HG02938 (cell line): ENCODE results near the gene CDHR1.
A peak's percentile ranks its signal among the peaks of the same experiment; 100 is the strongest.
"Not testable (repeated sequence)": the region's sequence is repeated elsewhere in the genome, so short reads cannot be mapped to it uniquely, and the experiment has no call there.

Source experiments
- ATAC-seq: cut with Tn5 transposase; IDR thresholded peaks from one replicate; pipeline ENCODE4 v1.9.1; 2021; ENCODE audit warnings: mild to moderate bottlenecking, moderate library complexity; ENCODE audit not compliant: unreplicated experiment

CDHR1 gene

DNA sequence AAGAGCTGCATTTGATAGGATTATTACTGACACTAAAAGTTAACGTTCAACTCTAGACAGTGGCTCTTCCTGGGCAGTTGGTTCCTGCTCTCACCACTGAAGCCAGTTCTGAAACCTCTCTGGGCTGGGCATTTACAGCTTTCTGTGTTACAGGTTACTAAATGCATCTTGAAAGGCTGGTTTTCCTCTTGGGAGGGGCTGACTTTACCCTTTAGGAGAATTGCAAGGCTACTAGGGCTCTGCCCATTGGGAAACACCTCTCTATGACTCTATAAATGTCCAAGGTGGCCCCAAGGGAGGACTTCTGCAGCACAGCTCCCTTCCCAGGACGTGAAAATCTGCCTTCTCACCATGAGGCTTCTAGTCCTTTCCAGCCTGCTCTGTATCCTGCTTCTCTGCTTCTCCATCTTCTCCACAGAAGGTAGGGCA, 20.8 kb upstream of the CDHR1 start, which contains the start of gene GPR15LG:
GPR15LG (plus strand) TSS at position 301 of the 429 bp plus-strand sequence; CDS start at position 352, 51 bp downstream.
- no peak for ATAC-seq

DNA sequence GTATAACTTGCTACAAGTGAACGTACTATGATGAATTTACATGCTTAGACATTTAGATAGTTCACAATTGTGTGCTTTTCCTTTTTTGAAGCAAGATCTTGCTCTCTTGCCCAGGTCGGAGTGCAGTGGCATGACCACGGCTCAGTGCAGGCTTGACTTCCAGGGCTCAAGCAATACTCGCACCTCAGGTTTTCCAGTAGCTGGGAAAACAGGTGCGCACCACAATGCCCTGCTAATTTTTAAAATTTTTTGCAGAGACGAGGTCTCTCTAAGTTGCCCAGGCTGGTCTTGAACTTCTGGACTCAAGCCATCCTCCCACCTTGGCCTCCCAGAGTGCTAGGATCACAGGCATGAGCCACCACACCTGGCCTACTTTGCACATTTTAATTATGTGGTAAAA, 18.9 kb upstream of the CDHR1 start:
- ATAC-seq: no peak

DNA sequence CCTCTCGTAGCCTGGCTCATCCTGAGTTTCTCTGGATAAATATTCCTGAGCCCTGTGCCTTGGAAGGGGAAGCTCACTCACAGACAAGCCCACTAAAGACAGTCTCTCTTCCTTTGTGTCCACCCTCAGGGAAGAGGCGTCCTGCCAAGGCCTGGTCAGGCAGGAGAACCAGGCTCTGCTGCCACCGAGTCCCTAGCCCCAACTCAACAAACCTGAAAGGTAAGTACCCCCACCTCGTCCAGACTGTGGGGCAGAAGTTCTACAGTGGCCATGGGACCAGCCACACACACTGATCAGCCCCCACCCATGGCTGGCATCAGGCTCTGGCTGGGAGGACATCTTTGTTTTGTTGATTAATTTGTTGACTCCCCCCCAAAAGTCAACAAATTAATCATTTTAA, 18.0 kb upstream of the CDHR1 start:
- ATAC-seq: no peak

DNA sequence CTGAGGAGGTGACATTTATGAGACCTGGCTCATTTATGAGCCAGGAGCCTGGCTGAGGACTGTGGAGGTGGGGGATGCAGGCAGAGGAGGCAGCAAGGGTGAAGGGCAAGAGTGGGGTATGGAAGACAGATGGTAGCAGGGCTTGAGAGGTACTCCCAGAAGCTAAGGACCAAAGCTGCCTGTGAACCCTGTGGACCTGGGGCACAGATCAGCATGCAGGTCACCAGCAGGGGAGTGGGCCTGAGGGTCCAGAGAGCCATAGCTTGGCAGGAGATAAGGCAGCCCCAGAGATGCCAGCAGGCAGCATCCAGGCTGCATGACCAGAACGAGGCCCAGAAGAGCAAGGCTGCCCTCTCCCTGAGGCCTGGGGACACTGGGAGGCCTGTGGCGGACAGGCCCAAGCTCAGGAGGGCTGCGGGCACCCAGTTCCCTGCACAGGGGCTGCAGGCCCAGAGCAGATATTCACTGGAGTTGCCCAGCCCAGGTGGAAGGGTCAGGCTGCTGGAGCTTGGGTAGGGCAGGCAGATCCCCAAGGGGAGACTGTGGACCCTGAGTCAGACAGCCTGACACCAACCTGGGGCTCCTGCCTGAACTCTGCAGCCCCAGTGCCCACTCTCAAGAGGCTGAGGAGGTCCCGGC, 17.4 kb upstream of the CDHR1 start:
- no peak for ATAC-seq

DNA sequence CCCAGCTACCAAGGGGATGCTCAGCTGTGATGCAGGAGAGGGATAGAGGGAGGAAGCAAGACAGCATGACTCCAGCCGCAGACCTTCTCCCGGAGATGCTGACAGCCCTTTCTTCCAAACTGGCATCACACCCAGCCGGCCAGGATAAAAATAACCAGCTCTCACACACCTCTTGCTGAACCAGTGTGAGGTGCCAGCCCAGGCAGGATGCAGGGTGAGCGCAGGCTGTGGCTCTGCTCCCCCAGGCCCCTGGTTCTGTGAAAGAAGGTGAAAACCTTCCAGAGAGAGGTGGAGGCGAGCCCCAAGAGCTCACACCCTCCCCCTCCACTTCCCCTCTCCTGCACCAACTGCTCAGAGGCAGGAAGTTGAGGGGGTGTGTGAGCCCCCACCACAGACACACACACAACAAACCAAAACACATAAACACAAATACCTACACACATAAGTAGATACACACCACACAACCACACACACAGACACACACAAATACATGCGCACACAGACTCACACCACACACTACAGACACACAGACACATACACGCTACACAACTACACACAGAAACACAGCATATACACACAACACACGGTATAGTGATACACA, 16.7 kb upstream of the CDHR1 start:
- ATAC-seq: no peak

DNA sequence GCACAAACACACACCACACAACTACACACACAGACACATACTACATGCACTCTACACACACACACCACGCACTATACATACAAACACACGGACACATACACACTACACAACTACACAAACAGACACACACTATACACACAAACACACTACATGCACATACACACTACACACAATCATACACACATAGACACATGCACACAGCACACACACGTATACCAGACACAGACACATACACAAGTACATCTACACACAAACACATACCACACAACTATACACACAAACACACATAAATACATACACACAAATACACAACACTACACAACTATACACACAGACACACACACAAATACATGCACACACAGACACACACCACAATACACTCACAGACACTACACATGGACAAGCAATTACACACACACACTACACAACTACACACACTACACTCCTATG, 16.2 kb upstream of the CDHR1 start:
- no peak for ATAC-seq

DNA sequence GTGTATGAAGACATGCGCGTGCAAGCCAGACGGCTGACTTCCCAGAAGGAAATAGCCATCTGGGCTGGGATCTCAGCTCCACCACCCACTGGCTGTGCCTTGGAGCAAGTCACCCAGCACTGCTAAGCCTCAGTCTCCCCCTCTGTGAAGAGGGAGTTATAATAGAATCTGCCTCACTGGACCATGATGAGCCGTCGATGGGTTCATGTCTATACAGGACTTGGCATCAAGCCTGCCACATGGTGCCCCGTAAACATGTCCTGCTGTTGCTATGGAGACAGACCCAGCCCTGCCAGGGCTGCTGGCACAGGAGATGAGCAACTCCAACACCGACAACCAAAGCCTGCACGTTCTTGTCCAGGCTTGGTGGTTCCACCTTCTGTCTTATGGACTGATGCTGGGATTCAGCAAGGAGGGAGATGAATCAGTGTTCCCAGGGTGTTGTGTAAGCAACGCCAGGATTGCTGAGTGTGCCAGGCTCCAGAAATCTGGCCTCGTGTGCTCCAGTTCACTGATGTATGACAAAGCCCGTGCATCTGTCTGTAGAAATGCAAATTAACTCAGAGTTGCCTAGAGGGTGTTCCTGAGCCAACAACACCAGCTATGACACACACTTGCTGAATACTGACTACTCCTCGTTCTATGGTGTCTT, 15.2 kb upstream of the CDHR1 start:
- peak; percentile 92 for ATAC-seq

DNA sequence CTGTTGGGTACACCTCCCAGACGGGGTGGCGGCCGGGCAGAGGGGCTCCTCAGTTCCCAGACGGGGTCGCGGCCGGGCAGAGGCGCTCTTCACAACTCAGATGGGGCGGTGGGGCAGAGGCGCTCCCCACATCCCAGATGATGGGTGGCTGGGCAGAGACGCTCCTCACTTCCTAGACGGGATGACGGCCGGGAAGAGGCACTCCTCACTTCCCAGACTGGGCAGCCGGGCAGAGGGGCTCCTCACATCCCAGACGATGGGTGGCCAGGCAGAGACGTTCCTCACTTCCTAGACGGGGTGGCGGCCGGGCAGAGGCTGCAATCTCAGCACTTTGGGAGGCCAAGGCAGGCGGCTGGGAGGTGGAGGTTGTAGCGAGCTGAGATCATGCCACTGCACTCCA, 14.0 kb upstream of the CDHR1 start:
- not testable (repeated sequence) for ATAC-seq

DNA sequence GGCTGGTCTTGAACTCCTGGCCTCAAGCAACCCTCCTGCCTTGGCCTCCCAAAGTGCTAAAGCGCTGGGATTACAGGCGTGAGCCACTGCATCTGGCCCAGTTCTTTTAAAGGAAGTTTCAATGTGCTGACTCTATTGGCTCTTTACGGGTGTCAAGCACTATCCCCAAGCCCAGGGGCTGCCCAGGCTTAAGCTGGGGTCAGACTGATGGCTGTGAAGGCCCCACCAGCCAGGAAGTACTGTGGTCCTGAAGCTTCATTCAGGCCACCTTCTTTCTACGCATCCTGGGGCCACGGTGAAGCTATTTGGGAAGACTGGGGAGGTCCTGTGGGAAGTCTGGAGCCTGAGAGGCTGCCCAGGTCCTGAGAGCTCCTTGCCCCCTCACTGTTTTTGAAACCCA, 12.7 kb upstream of the CDHR1 start:
- ATAC-seq: no peak

DNA sequence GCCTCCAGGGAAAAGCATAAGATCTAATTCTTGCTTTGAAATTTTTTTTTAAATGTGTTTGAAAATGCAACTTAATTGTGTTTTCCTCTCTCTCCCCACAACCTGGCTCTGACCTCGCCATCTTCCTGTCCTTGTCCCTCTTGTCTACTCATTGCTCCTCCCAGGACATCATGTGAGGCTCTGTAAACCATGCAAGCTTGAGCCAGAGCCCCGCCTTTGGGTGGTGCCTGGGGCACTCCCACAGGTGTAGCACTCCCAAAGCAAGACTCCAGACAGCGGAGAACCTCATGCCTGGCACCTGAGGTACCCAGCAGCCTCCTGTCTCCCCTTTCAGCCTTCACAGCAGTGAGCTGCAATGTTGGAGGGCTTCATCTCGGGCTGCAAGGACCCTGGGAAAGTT, 9.8 kb upstream of the CDHR1 start:
- no peak for ATAC-seq

DNA sequence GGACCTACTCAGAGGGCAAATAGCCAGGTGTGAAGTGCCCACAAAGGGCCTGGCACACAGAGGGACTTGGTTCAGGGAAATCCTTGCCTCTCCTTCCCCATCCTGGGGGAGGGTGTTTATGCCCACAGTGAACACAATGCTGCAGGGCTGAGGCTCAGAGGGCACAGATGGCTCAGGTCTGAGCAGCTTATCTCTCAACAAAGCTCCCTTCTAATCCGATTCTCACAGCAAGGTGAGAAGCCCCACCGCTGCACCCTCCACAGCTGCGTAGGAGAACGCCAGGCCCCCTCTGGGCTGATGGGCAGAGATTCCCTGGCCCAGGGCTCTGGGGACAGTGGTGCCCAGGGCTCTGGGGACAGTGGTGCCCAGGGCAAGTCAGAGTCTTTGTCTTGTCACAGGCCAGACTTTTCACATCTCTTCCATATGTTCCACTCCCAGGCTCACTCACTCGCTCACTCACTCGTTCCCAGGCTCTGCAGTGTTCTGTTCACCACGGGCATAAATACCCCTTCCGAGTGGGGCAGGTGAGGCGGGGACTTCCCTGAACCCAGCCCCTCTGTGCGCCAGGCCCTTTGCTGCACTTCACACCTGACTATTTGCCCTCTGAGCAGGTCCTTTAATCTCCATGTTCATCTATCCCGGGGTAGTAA, 8.7 kb upstream of the CDHR1 start:
- no peak for ATAC-seq

DNA sequence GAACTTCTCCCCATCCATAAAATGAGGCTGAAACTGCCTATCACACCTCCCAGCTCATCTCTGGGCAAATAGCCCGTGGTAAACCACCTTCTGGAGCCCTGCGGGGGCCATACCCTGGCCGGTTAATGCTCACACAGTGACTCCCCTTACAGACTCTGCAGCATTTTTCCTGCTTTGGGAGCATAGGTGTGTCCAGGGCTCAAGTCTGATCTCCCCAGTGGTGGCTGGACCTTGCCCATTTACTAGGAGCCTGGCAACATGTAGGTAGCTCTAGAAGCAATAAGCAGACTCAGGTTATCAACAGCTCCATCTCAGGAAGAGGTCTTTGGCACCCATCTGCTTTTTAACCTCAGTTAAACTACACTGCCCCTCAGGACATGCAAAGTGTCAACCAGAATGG, 5.5 kb upstream of the CDHR1 start:
- ATAC-seq: no peak

DNA sequence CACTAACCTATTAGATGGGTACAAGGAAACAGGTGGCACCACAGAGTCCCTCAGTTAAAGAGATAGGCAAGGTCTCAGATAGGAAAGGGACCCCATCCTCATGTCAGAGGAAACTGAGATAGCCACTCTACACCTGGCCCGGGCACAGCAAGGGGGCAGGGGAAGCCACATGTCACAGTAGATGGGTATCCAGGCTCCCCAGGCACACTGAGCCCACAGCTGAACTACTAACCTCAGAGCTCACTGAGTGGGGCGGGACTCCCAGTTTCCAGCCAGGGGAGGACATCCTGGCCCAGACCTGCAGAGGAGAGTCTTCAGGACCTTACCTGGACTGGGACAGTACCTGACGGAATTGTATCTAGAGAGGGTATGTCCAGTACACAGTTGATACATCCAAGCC, 3.7 kb upstream of the CDHR1 start:
- ATAC-seq: no peak

DNA sequence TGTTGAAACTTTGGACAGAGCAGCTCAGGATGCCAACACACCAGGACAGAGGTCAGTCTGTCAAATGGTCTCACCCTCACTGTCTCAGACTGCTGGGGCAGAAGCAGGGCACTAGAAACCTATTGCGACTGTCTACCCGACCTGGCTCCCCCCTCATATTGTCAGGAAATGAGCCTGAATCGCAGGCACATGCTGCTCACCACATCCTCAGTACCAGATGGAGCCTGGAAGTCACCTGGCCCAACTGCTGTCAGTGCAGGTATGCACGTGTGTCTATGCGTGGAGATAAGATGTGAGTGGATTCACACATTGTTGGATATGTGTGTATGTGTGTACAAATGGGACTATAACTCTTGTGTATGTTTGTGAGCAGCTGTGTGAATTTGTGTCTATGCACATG, 3.2 kb upstream of the CDHR1 start:
- no peak for ATAC-seq

DNA sequence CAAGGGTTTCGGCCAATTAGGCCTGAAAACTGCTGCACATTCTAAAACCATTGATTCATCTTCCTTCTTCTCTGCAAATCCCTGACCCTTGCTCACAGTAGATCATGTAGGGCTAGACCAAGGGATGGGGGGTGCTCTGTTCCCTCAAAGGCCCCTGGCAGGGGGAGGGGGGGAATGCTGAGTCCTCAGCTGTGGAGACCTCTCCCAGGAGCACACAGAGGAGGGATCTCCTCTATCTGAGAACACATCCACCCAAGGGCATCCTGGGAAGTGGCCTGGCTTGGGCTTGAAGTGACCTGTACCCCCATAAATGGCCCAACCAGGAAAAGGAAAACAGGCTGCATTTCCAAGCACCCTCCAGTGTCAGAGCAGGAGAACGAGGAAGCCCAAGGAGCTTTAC, 1.0 kb upstream of the CDHR1 start:
- ATAC-seq: no peak

DNA sequence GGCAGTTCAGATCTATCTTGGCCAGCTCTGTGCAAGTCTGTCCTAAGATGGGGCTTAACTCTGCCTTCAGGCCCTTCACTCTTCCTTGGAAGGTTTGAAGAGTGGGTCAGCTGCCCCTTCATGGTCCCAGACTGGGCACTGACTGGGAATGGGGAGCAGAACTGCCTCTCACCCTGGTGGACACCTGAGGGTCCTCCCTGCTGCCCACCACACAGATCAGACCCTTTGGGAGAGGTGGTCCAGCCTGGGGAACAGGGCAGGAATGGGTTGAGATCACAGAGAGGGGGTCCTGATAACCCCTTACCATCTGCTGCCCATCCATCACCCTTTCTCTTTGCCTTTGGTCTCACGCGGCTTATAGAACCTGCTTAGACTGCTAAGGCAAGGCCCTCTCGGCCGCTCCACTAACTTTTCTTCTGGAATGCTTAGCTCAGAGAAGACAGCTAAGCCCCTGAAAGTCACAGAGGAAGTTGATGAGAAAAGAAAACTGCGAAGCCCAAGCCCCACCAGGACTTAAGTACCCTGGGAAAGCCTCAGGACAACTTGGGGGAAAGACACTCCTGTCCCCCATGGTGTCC, 402 bp upstream of the CDHR1 start:
- ATAC-seq: peak; percentile 5

DNA sequence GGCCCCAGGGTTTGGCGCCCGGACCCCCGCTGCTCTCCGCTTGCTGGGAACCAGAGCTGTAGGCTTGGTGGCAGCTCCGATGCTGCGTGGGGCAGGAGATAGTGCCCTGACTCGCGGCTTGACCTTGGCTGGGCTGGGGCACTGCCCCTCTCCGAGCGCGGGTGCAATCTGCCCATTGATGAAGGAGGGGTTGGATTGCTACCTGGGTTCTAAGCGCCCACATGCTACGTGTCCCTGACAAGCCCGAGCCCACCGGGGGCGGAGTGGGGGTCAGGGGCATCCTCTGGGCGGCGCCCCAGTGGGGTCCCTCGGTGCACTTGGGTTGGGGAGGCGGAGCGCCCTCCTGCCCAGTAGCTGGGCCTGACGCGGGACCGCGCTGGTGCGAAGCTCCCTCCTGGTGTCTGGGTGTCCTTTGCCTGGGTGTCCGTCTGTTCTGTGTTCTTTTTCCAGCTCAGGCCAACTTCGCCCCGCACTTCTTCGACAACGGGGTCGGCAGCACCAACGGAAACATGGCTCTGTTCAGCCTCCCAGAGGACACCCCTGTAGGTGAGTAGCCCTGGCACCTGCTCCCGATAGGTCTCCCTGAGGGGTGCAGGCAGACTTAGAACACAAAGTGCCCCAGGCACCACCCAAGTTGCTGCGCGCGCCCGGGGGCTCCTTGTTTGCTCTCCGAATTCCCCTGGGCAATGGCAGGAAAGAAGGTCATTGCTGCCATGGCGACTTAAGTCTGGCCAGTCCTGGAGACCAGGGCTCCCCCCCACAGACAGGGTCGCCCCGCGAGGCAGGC, 900 bp downstream of the CDHR1 start:
- no peak for ATAC-seq

DNA sequence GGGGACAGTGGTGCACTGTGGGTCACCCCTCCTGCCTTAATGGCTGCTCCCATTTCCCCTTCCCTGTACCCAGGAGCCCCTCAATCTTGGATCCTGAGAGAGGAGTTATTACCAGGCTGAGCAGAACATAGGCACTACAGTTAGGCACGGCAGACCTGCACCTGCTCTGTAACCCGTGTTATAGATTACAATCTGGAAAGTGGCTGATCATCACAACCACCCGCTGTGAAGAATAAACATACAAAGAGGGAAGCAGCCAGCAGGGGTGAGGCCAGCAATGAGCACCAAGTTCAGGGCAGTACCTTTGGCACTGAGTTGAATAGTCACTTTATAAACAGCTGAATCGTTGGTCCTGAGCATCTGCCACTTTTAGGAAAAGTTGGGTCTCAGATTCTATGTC, 1.7 kb downstream of the CDHR1 start:
- ATAC-seq: no peak

DNA sequence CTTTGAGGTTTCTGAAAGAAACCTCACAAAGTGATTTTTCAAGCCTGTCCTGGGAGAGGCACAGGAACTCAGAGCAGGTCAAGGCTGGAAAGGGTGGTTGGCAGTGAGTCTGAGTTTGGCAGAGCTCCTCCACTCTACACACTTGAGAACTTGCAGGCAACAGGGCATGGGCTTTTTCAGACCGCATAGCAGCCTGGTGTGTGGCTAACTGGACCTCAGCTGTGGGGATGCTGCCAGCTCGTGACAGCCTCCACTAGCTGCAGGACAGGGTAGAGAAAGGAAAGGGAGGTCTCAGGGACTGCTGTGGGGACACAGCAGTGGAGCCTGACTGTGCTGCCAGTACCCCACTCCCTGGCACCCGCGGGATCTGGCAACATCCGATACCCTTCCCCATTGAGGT, 2.6 kb downstream of the CDHR1 start:
- no peak for ATAC-seq

DNA sequence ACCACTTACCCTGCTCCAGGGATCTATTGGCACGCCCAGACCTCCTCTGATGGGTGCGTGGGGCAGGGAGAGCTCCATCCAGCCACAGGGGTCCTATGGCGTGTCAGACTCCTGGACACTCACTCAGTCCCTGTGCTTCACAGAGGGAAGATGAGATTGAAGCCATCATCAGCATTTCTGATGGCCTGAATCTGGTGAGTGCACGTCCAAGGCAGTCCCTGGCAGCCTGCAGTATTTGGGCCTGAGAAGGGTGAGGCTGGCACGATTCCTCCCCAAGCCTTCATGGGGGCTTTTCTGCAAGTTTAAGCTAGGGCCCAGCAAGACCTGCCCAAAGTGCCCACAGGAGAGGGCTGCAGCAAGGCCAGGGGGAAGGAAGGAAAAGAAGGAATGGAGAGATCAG, 3.3 kb downstream of the CDHR1 start:
- ATAC-seq: no peak
